GM19468 (cell line): ENCODE data around the gene PDHB.
"Not testable (repeated sequence)": the region's sequence is repeated elsewhere in the genome, so short reads cannot be mapped to it uniquely, and the experiment has no call there.

Experiments used
- ATAC-seq: cut with Tn5 transposase; IDR thresholded peaks from one replicate; pipeline ENCODE4 v1.9.1; 2021; ENCODE audit warnings: mild to moderate bottlenecking, moderate library complexity, moderate number of reproducible peaks; ENCODE audit not compliant: unreplicated experiment; ENCODE audit errors: extremely low read depth

The PDHB gene

GRCh38 chr3:58441514-58442450 lies 8.2 kb upstream of the PDHB start:
- ATAC-seq, result no peak

- ATAC-seq, result not testable (repeated sequence)
These were observed 7.3 kb upstream of the PDHB start for GRCh38 chr3:58440996-58441355.

- not testable (repeated sequence) for ATAC-seq
These were observed 3.6 kb upstream of the PDHB start for GRCh38 chr3:58437276-58437675.

- no peak for ATAC-seq
These were observed 1.4 kb upstream of the PDHB start for GRCh38 chr3:58434990-58435389.

- ATAC-seq, result no peak
These were observed 879 bp upstream of the PDHB start for GRCh38 chr3:58434511-58434910.

GRCh38 chr3:58434168-58434504 lies 504 bp upstream of the PDHB start:
- no peak for ATAC-seq

GRCh38 chr3:58432905-58433304 lies 727 bp downstream of the PDHB start:
- ATAC-seq, result no peak

GRCh38 chr3:58429657-58430056 lies 4.0 kb downstream of the PDHB start:
- peak; percentile 21 for ATAC-seq

GRCh38 chr3:58427661-58428361 lies 5.8 kb downstream of the PDHB start:
- ATAC-seq, result no peak

GRCh38 chr3:58425782-58426181 lies 7.8 kb downstream of the PDHB start:
- ATAC-seq, result no peak

- ATAC-seq, result no peak
These were observed 9.0 kb downstream of the PDHB start for GRCh38 chr3:58424613-58425012.

GRCh38 chr3:58422756-58423325 lies 10.8 kb downstream of the PDHB start:
- ATAC-seq, result no peak

GRCh38 chr3:58421004-58421403 lies 12.6 kb downstream of the PDHB start:
- no peak for ATAC-seq

- ATAC-seq, result peak; percentile 61
These were observed 13.7 kb downstream of the PDHB start for GRCh38 chr3:58419780-58420507.

GRCh38 chr3:58418227-58418626 lies 15.4 kb downstream of the PDHB start:
- ATAC-seq, result no peak

GRCh38 chr3:58417075-58417474 lies 16.6 kb downstream of the PDHB start:
- ATAC-seq, result no peak

- ATAC-seq, result no peak
These were observed 17.4 kb downstream of the PDHB start for GRCh38 chr3:58416191-58416590.

- ATAC-seq, result no peak
These were observed 19.0 kb downstream of the PDHB start for GRCh38 chr3:58414538-58415197.

GRCh38 chr3:58411851-58412830 lies 21.5 kb downstream of the PDHB start:
- ATAC-seq, result no peak
